AG04450 (cell line): Measurements from ENCODE around the gene TMEM154. TPM values are rescaled to one million over a fixed set of nuclear protein-coding genes. Genes with fewer than 3 reads are reported as not detected.

ENCODE experiments used
- CTCF ChIA-PET: fragments of 300-600, 350-600 bp; formaldehyde crosslinking; extraction: SDS; loops from one replicate; lab custom pipeline; 2022; ENCODE audit warnings: antibody characterized with exemption, inconsistent platforms; lab: Charles Lee
- POLR2A ChIA-PET: fragments of 350-600 bp; formaldehyde crosslinking; extraction: SDS; loops from one replicate; lab custom pipeline; 2021; ENCODE audit warnings: antibody characterized with exemption, inconsistent platforms; lab: Yijun Ruan, JAX
- DNase-seq: peaks from one replicate; pipeline ENCODE4 v3.0.0-alpha.2; 2011; ENCODE audit warnings: low read depth, low spot score
- H3K27ac ChIP-seq: one replicate; pipeline ENCODE4 v1.5.1; 2012; ENCODE audit warnings: low read depth, low read length, control low read depth
- H3K27me3 ChIP-seq: one replicate; pipeline ENCODE4 v1.6.0; 2012; ENCODE audit warnings: low read length; ENCODE audit not compliant: control insufficient read depth, insufficient read depth
- H3K4me3 ChIP-seq: 2 replicates; pipeline ENCODE4 v1.5.1; 2011; ENCODE audit warnings: mild to moderate bottlenecking, low read depth, low read length, control low read depth
- H3K9me3 ChIP-seq: 2 replicates; pipeline ENCODE4 v1.5.1; 2012; ENCODE audit warnings: low read length; ENCODE audit not compliant: control insufficient read depth, insufficient read depth
- CTCF ChIP-seq: IDR thresholded peaks from 2 replicates; pipeline ENCODE4 v1.5.1; 2011; ENCODE audit warnings: low read depth, low read length, control low read depth, inconsistent platforms
- polyA plus RNA-seq: library from polyadenylated mRNA; depleted of rRNA; stranded (reverse); fragments of >200 nt; gene quantifications from 2 replicates; pipeline ENCODE4 v1.2.3, GENCODE V29; 2011

Gene TMEM154
- polyA plus RNA-seq, 1 experiment, result 0.63 TPM

- H3K27me3 ChIP-seq, result peaks cover 10% of the 10 kb centered on the region
- no peak overlapping the region for H3K4me3 ChIP-seq
- no peak for DNase-seq
- CTCF ChIA-PET, result no interaction called here
- no peaks in the 10 kb centered on the region for H3K9me3 ChIP-seq
- TF ChIP-seq CTCF, result no peak
- POLR2A ChIA-PET, result no interaction called here
- no peak overlapping the region for H3K27ac ChIP-seq
These were observed 43.4 kb upstream of the TMEM154 start for GRCh38 chr4:152723236-152723635.

- CTCF ChIA-PET, result interaction anchor here (1.1 kb wide), 1 partner anchor 265 kb away, joined by 3 read pairs; no protein-coding TSS in a partner anchor
- no peak for DNase-seq
- Histone ChIP-seq H3K9me3 (no peaks in the 10 kb centered on the region; the same call in 1 of the 2 replicates), H3K4me3 (no peak overlapping the region), H3K27ac (no peak overlapping the region), H3K27me3 (peaks cover 8% of the 10 kb centered on the region)
- POLR2A ChIA-PET, result no interaction called here
- TF ChIP-seq CTCF, result no peak
These were observed 40.2 kb upstream of the TMEM154 start for GRCh38 chr4:152719801-152720556.

GRCh38 chr4:152719291-152719690 is 39.5 kb upstream of the TMEM154 start:
- no peak overlapping the region for H3K27ac ChIP-seq

GRCh38 chr4:152715076-152715475 is 35.3 kb upstream of the TMEM154 start:
- ChIA-PET POLR2A (no interaction called here), CTCF (no interaction called here)
- TF ChIP-seq CTCF, result no peak
- Histone ChIP-seq H3K4me3 (no peak overlapping the region), H3K27me3 (peaks cover 9% of the 10 kb centered on the region), H3K9me3 (no peaks in the 10 kb centered on the region; the same call in 1 of the 2 replicates), H3K27ac (no peak overlapping the region)
- DNase-seq, result no peak

More at GRCh38 chr4:152719291-152719690, 39.5 kb upstream of the TMEM154 start:
- POLR2A ChIA-PET, result no interaction called here
- DNase-seq, result no peak
- Histone ChIP-seq H3K27me3 (peaks cover 8% of the 10 kb centered on the region), H3K4me3 (no peak overlapping the region), H3K9me3 (no peaks in the 10 kb centered on the region; the same call in 1 of the 2 replicates)
- TF ChIP-seq CTCF, result no peak
- CTCF ChIA-PET, result interaction anchor here (0.7 to 1.1 kb wide), 2 partner anchors 218 to 264 kb away, joined by 3 read pairs; no protein-coding TSS in a partner anchor
